ENCODE measurements around the gene FAN1. TPM values are rescaled to one million over a fixed set of nuclear protein-coding genes. Genes with fewer than 3 reads are reported as not detected.

Gene FAN1
- total RNA-seq, 1 donor from 2014 or later, result 12.1 TPM

- Histone ChIP-seq H3K36me3 (peaks cover 57 to 80% of the 10 kb centered on the region in 2 donors), H3K4me3 (no peak overlapping the region), H3K27ac (no peak overlapping the region), H3K9me3 (no peaks in the 10 kb centered on the region), H3K4me1 (no peaks in the 10 kb centered on the region), H3K27me3 (no peaks in the 10 kb centered on the region)
- intact Hi-C loops (cut with DNase I), result no loop called here
- TF ChIP-seq CTCF (IDR thresholded peaks at IDR 0.05), result no peak
- no peak for DNase-seq (ENCODE audit: low spot score in 2 of 2)
These were observed 20.6 kb downstream of the FAN1 start for GRCh38 chr15:30924353-30924752.

GRCh38 chr15:30925686-30926085 is 22.0 kb downstream of the FAN1 start:
- intact Hi-C loops (cut with DNase I), result no loop called here
- DNase-seq (ENCODE audit: low spot score in 2 of 2), result no peak
- no peak overlapping the region for H3K4me3 ChIP-seq
- no peaks in the 10 kb centered on the region for H3K9me3 ChIP-seq
- H3K27me3 ChIP-seq, result no peaks in the 10 kb centered on the region
- TF ChIP-seq CTCF (IDR thresholded peaks at IDR 0.05), result no peak
- H3K4me1 ChIP-seq, result no peaks in the 10 kb centered on the region
- H3K36me3 ChIP-seq, result peaks cover 64 to 82% of the 10 kb centered on the region in 2 donors
- no peak overlapping the region for H3K27ac ChIP-seq

GRCh38 chr15:30926161-30926560 is 22.4 kb downstream of the FAN1 start:
- TF ChIP-seq CTCF (IDR thresholded peaks at IDR 0.05), result no peak
- H3K4me1 ChIP-seq, result no peaks in the 10 kb centered on the region
- no peak overlapping the region for H3K27ac ChIP-seq
- DNase-seq (ENCODE audit: low spot score in 2 of 2), result no peak
- no peak overlapping the region for H3K4me3 ChIP-seq
- no peaks in the 10 kb centered on the region for H3K27me3 ChIP-seq
- intact Hi-C loops (cut with DNase I), result no loop called here
- no peaks in the 10 kb centered on the region for H3K9me3 ChIP-seq
- H3K36me3 ChIP-seq, result peaks cover 63 to 82% of the 10 kb centered on the region in 2 donors

GRCh38 chr15:30927148-30927761 is 23.5 kb downstream of the FAN1 start:
- intact Hi-C loops (cut with DNase I), result no loop called here
- Histone ChIP-seq H3K4me1 (no peaks in the 10 kb centered on the region), H3K9me3 (no peaks in the 10 kb centered on the region), H3K27ac (no peak overlapping the region), H3K4me3 (no peak overlapping the region), H3K36me3 (peaks cover 62 to 78% of the 10 kb centered on the region in 2 donors), H3K27me3 (no peaks in the 10 kb centered on the region)
- no peak for DNase-seq (ENCODE audit: low spot score in 2 of 2)
- no peak for TF ChIP-seq CTCF (IDR thresholded peaks at IDR 0.05)

- Histone ChIP-seq H3K27me3 (no peaks in the 10 kb centered on the region), H3K4me1 (no peaks in the 10 kb centered on the region), H3K27ac (no peak overlapping the region), H3K4me3 (no peak overlapping the region), H3K9me3 (no peaks in the 10 kb centered on the region), H3K36me3 (peaks cover 54 to 69% of the 10 kb centered on the region in 2 donors)
- TF ChIP-seq CTCF (IDR thresholded peaks at IDR 0.05), result no peak
- intact Hi-C loops (cut with DNase I), result no loop called here
- no peak for DNase-seq (ENCODE audit: low spot score in 2 of 2)
These were observed 24.4 kb downstream of the FAN1 start for GRCh38 chr15:30928076-30928475.
